Suprapubic skin (tissue), 4 donors: ENCODE data around the gene MAP4.

Experiments
- CTCF ChIP-seq, 2 donors: fragments of 200-600 bp in 1 of 2; fragments of 450-650 bp in 1 of 2; sonication (generic) in 1 of 2; IDR thresholded peaks; one replicate each; pipeline ENCODE4 v1.5.1; 2016 to 2019; ENCODE audit warnings: antibody characterized with exemption in 2 of 2, mild to moderate bottlenecking in 1 of 2, moderate library complexity in 1 of 2
- EP300 ChIP-seq: sonication (generic); formaldehyde crosslinking; IDR thresholded peaks from one replicate; pipeline ENCODE4 v1.6.1; 2017; ENCODE audit warnings: antibody characterized with exemption
- POLR2A ChIP-seq, 2 donors: fragments of 450-650 bp; IDR thresholded peaks; one replicate each; pipeline ENCODE4 v1.6.1; 2017; ENCODE audit warnings: antibody characterized with exemption in 2 of 2, mild to moderate bottlenecking in 2 of 2, moderate library complexity in 2 of 2
- POLR2AphosphoS5 ChIP-seq, 3 donors: sonication (generic); formaldehyde crosslinking; IDR thresholded peaks; one replicate each; pipeline ENCODE4 v1.6.1; 2017; ENCODE audit warnings: antibody characterized with exemption in 3 of 3

GRCh38 chr3:47817609-47818008 is 198.6 kb downstream of the MAP4 start:
- no peak for TF ChIP-seq POLR2A (IDR thresholded peaks at IDR 0.05)
- no peak for TF ChIP-seq POLR2AphosphoS5 (IDR thresholded peaks at IDR 0.05)
- no peak for TF ChIP-seq CTCF (IDR thresholded peaks at IDR 0.05)
- TF ChIP-seq EP300, result no peak
